Testis (tissue), 3 donors: Measurements from ENCODE around the gene ACY1. TPM values are rescaled to one million over a fixed set of nuclear protein-coding genes. Genes with fewer than 3 reads are reported as not detected.
"Not testable (repeated sequence)": the region's sequence is repeated elsewhere in the genome, so short reads cannot be mapped to it uniquely, and the experiment has no call there.

Experiments
- DNase-seq: peaks from one replicate; pipeline ENCODE4 v3.0.0-alpha.2; 2019
- H3K27ac ChIP-seq, 2 donors: fragments of 200-600 bp; sonication (generic); one replicate each; pipeline ENCODE4 v1.5.1; 2019
- H3K27me3 ChIP-seq: fragments of 200-600 bp; sonication (generic); one replicate; pipeline ENCODE4 v1.5.1; 2019
- H3K36me3 ChIP-seq: fragments of 200-600 bp; sonication (generic); one replicate; pipeline ENCODE4 v1.5.1; 2017; ENCODE audit warnings: low read depth; ENCODE audit errors: missing control alignments
- H3K4me1 ChIP-seq: fragments of 200-600 bp; sonication (generic); one replicate; pipeline ENCODE4 v1.5.1; 2019
- H3K4me3 ChIP-seq, 2 donors: fragments of 200-600 bp; sonication (generic); one replicate each; pipeline ENCODE4 v1.5.1; 2017 to 2019
- H3K9me3 ChIP-seq: fragments of 200-600 bp; sonication (generic); one replicate; pipeline ENCODE4 v1.5.1; 2017
- CTCF ChIP-seq, 3 experiments: fragments of 450-650 bp in 2 of 3; fragments of 200-600 bp in 1 of 3; sonication (generic) in 1 of 3; IDR thresholded peaks; one replicate each; pipeline ENCODE4 v1.5.1; 2016 to 2019; ENCODE audit warnings: antibody characterized with exemption in 3 of 3, mild to moderate bottlenecking in 2 of 3, moderate library complexity in 1 of 3
- POLR2A ChIP-seq: fragments of 450-650 bp; IDR thresholded peaks from one replicate; pipeline ENCODE4 v1.6.1; 2017; ENCODE audit warnings: antibody characterized with exemption, mild to moderate bottlenecking, moderate library complexity
- WGBS, 2 donors: methylation state at CpG; one replicate each; pipeline ENCODE4 v1.1.5; 2018; 5-methylcytosine and 5-hydroxymethylcytosine counted together
- intact Hi-C: fragments of 100-400 bp; cut with DNase I; formaldehyde crosslinking; loops from one replicate; pipeline ENCODE4 v1.15.1; 2023; ENCODE audit warnings: low total_unique reads
- polyA plus RNA-seq: library from polyadenylated mRNA; stranded (reverse); fragments of 350-450 nt; fragmentation: Illumina TruSeq; extraction: RNeasy Lipid Tissue Mini Kit (QIAGEN cat#74804); gene quantifications from one replicate; pipeline ENCODE4 v1.2.3, GENCODE V29; 2014; ENCODE audit warnings: low read depth, low replicate concordance; ENCODE audit not compliant: insufficient read depth
- total RNA-seq, 2 donors: library from RNA; depleted of rRNA; stranded (reverse); fragments of >200 nt; gene quantifications; one replicate each; pipeline ENCODE4 v1.2.3, GENCODE V29; 2016

The ACY1 gene
- total and polyA plus RNA-seq, 3 donors from 2014 or later, result 16.0 to 26.7 (median 17.1) TPM

GRCh38 chr3:52031896-52032295 is 48.6 kb downstream of the ACY1 start:
- Histone ChIP-seq H3K36me3 (no peaks in the 10 kb centered on the region), H3K9me3 (no peaks in the 10 kb centered on the region), H3K4me1 (peaks cover 8% of the 10 kb centered on the region), H3K4me3 (no peak overlapping the region), H3K27ac (no peak overlapping the region), H3K27me3 (no peaks in the 10 kb centered on the region)
- intact Hi-C loops, result no loop called here
- WGBS, 2 donors, result 93% methylated on average over 5 to 10 of the region's 10 CpGs
- no peak for DNase-seq
- no peak for TF ChIP-seq POLR2A
- no peak for TF ChIP-seq CTCF (IDR thresholded peaks at IDR 0.05)

- no peaks in the 10 kb centered on the region for H3K36me3 ChIP-seq
- no peaks in the 10 kb centered on the region for H3K9me3 ChIP-seq
- no peak overlapping the region for H3K27ac ChIP-seq
- no peak for DNase-seq
- TF ChIP-seq CTCF (IDR thresholded peaks at IDR 0.05), result no peak
- no peak for TF ChIP-seq POLR2A
- H3K4me1 ChIP-seq, result peaks cover 8% of the 10 kb centered on the region
- 71 to 84% methylated on average over 8 to 11 of the region's 11 CpGs for WGBS, 2 donors
- H3K27me3 ChIP-seq, result no peaks in the 10 kb centered on the region
- intact Hi-C loops, result no loop called here
- no peak overlapping the region for H3K4me3 ChIP-seq
Observed at GRCh38 chr3:52032702-52033408, 49.5 kb downstream of the ACY1 start.

GRCh38 chr3:52033748-52034147 is 50.4 kb downstream of the ACY1 start:
- H3K4me1 ChIP-seq, DNase-seq, H3K4me3 ChIP-seq, intact Hi-C loops, H3K36me3 ChIP-seq, H3K27me3 ChIP-seq, H3K27ac ChIP-seq, H3K9me3 ChIP-seq: not testable (repeated sequence)
- 82 to 98% methylated on average over 6 of the region's 6 CpGs for WGBS, 2 donors

GRCh38 chr3:52034212-52034611 is 50.9 kb downstream of the ACY1 start:
- WGBS, 2 donors, result 92 to 96% methylated on average over 4 to 5 of the region's 5 CpGs
- no peak overlapping the region for H3K4me3 ChIP-seq
- H3K4me1 ChIP-seq, result no peaks in the 10 kb centered on the region
- H3K9me3 ChIP-seq, result no peaks in the 10 kb centered on the region
- H3K36me3 ChIP-seq, result no peaks in the 10 kb centered on the region
- H3K27me3 ChIP-seq, result no peaks in the 10 kb centered on the region
- intact Hi-C loops, result no loop called here
- H3K27ac ChIP-seq, result no peak overlapping the region
- DNase-seq, result no peak
- TF ChIP-seq CTCF (IDR thresholded peaks at IDR 0.05) (no peak), POLR2A (no peak)

- Histone ChIP-seq H3K27me3 (no peaks in the 10 kb centered on the region), H3K4me1 (no peaks in the 10 kb centered on the region), H3K4me3 (no peak overlapping the region), H3K36me3 (no peaks in the 10 kb centered on the region), H3K27ac (no peak overlapping the region), H3K9me3 (no peaks in the 10 kb centered on the region)
- intact Hi-C loops, result no loop called here
- 92 to 93% methylated on average over 2 to 3 of the region's 3 CpGs for WGBS, 2 donors
- DNase-seq, result no peak
- TF ChIP-seq CTCF (IDR thresholded peaks at IDR 0.05), result no peak
- TF ChIP-seq POLR2A, result no peak
Observed at GRCh38 chr3:52034651-52035050, 51.3 kb downstream of the ACY1 start.
